MG63 (cell line): ENCODE results near the gene C6orf141. TPM values are rescaled to one million over a fixed set of nuclear protein-coding genes. Genes with fewer than 3 reads are reported as not detected.

Experiments
- DNase-seq: peaks from one replicate; pipeline ENCODE4 v3.0.0-alpha.2; 2020
- H3K27me3 ChIP-seq: fragments of 250-450 bp; sonication (Bioruptor Pico); 2 replicates; pipeline ENCODE4 v1.5.1; 2020; ENCODE audit warnings: mild to moderate bottlenecking, moderate library complexity
- H3K36me3 ChIP-seq: fragments of 250-450 bp; sonication (Bioruptor Pico); 2 replicates; pipeline ENCODE4 v1.5.1; 2020; ENCODE audit warnings: mild to moderate bottlenecking, moderate library complexity
- H3K4me3 ChIP-seq: fragments of 250-450 bp; sonication (Bioruptor Pico); 2 replicates; pipeline ENCODE4 v1.5.1; 2020; ENCODE audit warnings: mild to moderate bottlenecking, moderate library complexity
- H3K9me3 ChIP-seq: fragments of 250-450 bp; sonication (Bioruptor Pico); 2 replicates; pipeline ENCODE4 v1.5.1; 2020; ENCODE audit warnings: mild to moderate bottlenecking, moderate library complexity
- total RNA-seq: library from RNA; depleted of rRNA; stranded (reverse); fragments of >200 nt; shearing (Covaris generic); gene quantifications from 2 replicates; pipeline ENCODE4 v1.2.3, GENCODE V29; 2014; ENCODE audit warnings: low replicate concordance; rRNA removed

Gene C6orf141
- 0.63 and 1.1 TPM in 2 replicates for total RNA-seq

DNA sequence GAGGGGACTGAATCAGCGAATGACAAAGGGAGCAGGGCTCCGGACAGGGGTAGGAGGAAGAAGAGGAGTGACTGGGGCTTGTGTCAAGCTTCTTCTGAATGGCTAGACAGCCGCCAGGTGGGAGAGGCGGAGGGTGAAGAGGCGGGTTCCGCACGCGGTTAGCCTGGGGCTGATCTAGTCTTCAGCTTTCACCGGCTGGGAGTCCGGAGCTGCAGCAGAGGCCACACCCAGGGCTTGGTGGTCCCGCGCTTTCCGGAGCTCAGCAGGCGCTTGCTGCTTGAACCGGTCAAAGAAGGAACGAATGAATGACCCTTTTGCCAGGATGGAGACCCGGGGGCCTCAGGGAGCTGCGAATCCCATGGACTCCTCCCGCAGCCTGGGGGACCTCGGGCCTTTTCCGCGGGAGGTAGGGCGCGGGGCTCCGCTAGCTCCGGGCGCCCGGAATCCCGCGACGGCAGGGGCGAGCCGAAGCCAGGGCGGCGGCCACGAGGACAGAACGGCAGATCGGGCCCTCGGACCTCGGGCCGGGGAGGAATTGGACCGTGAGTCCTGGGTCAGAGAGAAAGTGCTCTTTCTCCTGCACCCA, at the start of gene C6orf141:
Gene C6orf141, plus strand, starts transcription at position 177 of the 586 bp plus-strand sequence. Its CDS starts 125 bp downstream, at position 302.
- peak; percentile 68 for DNase-seq
- peak within 1 kb of the TSS; percentile 40 for H3K4me3 ChIP-seq
- H3K27me3 ChIP-seq = no peaks in the 10 kb centered on the region
- H3K36me3 ChIP-seq = no peaks in the 10 kb centered on the region
- no peaks in the 10 kb centered on the region for H3K9me3 ChIP-seq

DNA sequence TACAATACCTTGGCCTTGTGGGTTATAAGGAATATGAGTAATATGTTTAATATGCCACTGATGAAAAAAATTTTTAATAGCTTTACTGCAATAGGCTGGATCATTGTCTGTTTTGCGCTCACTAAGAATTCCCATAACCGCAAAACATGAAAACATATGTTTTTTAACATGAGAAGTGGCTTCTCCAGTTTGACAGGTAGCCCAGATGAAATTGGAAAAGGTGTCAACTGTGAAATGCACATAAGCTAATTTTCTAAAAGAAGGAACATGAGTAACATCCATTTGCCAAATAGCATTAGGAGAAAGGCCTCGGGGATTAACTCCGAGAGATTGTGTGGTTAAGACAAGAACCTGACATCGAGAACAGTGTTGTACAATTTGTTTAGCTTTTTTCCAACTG, 45.8 kb upstream of the C6orf141 start:
- DNase-seq = no peak
- peaks cover 3% of the 10 kb centered on the region for H3K36me3 ChIP-seq
- H3K9me3 ChIP-seq = peaks cover 2% of the 10 kb centered on the region; the same call in 1 of the 2 replicates
- H3K4me3 ChIP-seq = no peak overlapping the region
- no peaks in the 10 kb centered on the region for H3K27me3 ChIP-seq

DNA sequence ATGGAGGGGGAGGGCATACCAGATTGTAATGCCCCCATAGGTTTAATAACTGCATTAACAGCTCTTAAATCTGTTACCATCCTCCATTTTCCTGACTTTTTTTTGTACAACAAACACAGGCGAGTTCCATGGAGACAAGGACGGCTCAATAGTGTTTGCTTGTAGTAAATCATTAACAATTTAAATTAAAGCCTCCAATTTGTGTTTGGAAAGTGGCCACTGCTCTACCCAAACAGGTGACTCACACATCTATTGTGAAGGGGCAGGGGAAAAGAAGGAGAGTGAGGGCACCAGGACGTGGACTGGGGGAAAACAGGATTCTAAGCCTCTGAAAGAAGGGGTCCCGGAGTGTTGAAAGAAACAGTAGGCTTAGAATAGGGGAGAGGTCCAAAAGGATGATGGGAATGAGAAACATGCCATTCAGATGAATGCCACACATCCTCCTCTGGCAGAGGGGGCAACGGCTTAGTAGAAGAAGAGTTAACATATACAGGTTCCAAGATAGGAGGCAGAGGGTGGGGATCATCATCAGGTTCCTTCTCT, 43.8 kb upstream of the C6orf141 start:
- Histone ChIP-seq H3K4me3 (no peak overlapping the region), H3K9me3 (peaks cover 2% of the 10 kb centered on the region; the same call in 1 of the 2 replicates), H3K36me3 (peaks cover 3% of the 10 kb centered on the region), H3K27me3 (no peaks in the 10 kb centered on the region)
- DNase-seq = no peak

DNA sequence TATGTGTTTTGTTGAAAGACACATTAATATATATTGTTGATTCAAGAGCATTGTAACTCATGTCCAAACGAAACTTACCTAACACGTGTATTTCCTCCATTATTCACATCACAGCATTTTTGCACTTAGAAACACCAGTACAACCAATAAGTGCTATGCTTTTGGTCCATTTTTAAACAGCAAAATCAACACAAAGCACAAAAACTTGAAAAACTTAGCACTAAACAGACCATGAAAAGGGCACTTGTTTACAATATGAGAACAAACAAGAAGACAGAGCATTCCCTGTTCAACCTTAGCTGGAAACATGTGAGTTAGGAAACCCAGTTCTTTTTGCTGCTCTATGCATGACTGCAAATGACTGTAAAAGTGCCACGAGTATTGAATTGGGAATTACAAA, 41.1 kb upstream of the C6orf141 start:
- H3K9me3 ChIP-seq = peaks cover 2% of the 10 kb centered on the region; the same call in 1 of the 2 replicates
- no peaks in the 10 kb centered on the region for H3K27me3 ChIP-seq
- no peak for DNase-seq
- no peak overlapping the region for H3K4me3 ChIP-seq
- no peaks in the 10 kb centered on the region; the same call in 1 of the 2 replicates for H3K36me3 ChIP-seq

DNA sequence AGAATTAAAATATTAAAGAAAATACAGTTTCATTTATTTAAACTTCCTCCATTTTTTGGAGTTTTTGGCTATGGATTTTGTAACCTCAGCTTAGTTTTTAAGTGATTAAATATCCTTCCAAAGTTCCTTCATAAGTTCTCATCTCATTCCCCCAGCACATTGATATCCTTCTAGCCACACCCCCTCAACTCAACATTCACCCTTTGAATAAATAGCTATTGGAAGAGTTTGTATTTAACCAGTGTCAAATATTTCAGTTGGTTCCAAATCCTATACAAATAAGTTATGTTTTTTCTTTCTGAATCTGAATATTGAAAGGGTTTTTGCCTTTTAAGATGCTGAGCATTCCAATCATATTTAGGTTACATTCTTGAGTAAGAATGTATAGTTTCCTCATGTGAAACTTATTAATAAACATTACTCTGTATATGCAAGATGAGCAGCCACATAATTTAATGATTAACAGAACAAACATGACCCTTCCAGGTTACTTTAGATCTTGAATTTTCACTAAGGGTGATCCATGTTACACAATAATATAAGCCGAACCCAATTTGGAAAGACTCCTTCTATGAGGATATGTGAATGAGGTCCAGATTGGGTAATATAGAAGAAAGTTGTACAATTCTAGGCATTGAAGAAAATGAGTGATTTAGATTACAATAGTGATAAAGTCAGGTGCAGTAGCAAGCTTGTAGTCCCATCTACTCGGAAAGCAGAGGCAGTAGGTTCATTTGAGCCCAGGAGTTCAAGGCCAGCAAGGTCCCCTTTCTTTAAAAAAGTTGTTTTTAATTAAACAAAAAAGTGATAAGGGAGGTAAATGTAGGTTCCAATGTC, 37.1 kb upstream of the C6orf141 start:
- Histone ChIP-seq H3K36me3 (0 out of 2 replicates have a peak, but pooled peaks cover 3% of the 10 kb centered on the region), H3K27me3 (no peaks in the 10 kb centered on the region), H3K9me3 (no peaks in the 10 kb centered on the region), H3K4me3 (no peak overlapping the region)
- DNase-seq = no peak

GRCh38 chr6:49514571-49515484, 35.6 kb upstream of the C6orf141 start:
- Histone ChIP-seq H3K4me3 (no peak overlapping the region), H3K9me3 (no peaks in the 10 kb centered on the region), H3K36me3 (0 out of 2 replicates have a peak, but pooled peaks cover 3% of the 10 kb centered on the region), H3K27me3 (no peaks in the 10 kb centered on the region)
- DNase-seq = no peak

DNA sequence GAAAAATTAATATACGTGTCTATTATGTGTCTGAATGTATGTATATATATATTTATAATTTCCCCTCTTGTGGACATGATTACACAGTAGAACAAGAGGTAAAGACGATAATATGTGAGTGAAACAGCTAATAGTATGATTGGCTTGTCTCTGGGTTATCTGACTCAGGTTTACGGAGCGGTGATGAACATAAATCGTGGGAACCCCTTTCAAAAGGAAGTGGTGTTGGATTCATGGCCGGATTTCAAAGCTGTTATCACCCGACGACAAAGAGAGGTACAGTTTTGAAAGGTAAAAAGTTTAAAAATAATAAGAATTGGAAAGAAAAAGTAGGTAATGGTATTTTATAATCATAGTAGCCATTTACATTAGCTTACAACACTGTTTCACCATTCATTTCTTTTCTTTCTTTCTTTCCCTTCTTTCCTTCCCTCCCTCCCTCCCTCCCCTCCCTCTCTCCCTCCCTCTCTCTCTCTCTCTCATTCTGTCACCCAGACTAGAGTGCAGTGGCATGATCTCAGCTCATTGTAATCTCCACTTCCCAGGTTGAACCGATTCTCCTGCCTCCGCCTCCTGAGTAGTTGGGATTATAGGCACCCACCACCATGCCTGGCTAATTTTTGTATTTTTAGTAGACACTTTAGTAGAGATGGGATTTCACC, 34.9 kb upstream of the C6orf141 start:
- H3K27me3 ChIP-seq = no peaks in the 10 kb centered on the region
- no peak overlapping the region for H3K4me3 ChIP-seq
- 0 out of 2 replicates have a peak, but pooled peaks cover 3% of the 10 kb centered on the region for H3K36me3 ChIP-seq
- no peaks in the 10 kb centered on the region for H3K9me3 ChIP-seq
- no peak for DNase-seq

DNA sequence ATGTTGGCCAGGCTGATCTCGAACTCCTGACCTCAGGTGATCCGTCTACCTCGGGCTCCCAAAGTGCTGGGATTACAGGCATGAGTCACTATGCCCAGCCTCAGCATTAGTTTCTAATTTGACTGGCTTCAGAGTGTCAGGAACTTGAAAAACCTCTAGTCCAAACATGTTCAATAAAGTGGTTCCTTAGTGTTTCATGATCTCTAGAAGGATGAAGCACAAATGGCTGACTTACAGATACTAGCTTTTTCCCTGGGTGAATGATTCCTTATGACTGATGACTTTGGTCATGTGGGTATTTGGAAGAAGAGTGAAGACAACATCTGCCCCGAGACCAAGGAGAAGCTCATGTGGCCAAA, 34.3 kb upstream of the C6orf141 start:
- H3K4me3 ChIP-seq = no peak overlapping the region

GRCh38 chr6:49517919-49518318, 32.5 kb upstream of the C6orf141 start:
- Histone ChIP-seq H3K4me3 (no peak overlapping the region), H3K36me3 (0 out of 2 replicates have a peak, but pooled peaks cover 3% of the 10 kb centered on the region), H3K9me3 (no peaks in the 10 kb centered on the region), H3K27me3 (no peaks in the 10 kb centered on the region)
- no peak for DNase-seq

More for the DNA sequence above, 34.3 kb upstream of the C6orf141 start:
- H3K9me3 ChIP-seq = no peaks in the 10 kb centered on the region
- DNase-seq = no peak
- H3K27me3 ChIP-seq = no peaks in the 10 kb centered on the region
- 0 out of 2 replicates have a peak, but pooled peaks cover 3% of the 10 kb centered on the region for H3K36me3 ChIP-seq

DNA sequence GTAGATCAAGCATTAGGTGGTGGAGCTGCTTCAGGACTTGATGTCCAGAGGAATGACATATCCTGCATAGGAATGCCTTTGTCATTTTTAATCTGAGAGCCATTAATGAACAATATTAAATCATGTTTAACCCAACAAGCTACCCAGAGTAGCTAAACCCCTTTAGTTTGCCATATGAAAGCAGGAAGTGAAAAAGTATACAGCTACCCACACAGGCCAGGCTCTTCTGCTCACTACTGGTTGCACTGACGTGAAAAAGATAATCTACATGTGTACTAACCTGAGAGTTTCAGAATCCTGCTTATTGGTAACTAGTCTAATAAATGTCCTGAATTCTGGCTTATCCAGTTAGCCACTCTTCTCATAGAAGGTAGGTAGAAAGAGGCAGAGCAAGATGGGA, 30.8 kb upstream of the C6orf141 start:
- Histone ChIP-seq H3K4me3 (no peak overlapping the region), H3K9me3 (no peaks in the 10 kb centered on the region), H3K36me3 (0 out of 2 replicates have a peak, but pooled peaks cover 3% of the 10 kb centered on the region), H3K27me3 (no peaks in the 10 kb centered on the region)
- no peak for DNase-seq

- Histone ChIP-seq H3K27me3 (no peaks in the 10 kb centered on the region), H3K4me3 (no peak overlapping the region), H3K9me3 (no peaks in the 10 kb centered on the region), H3K36me3 (no peaks in the 10 kb centered on the region)
- no peak for DNase-seq
Observed at GRCh38 chr6:49522710-49523593, 27.5 kb upstream of the C6orf141 start.

- Histone ChIP-seq H3K9me3 (no peaks in the 10 kb centered on the region), H3K36me3 (no peaks in the 10 kb centered on the region), H3K4me3 (no peak overlapping the region), H3K27me3 (no peaks in the 10 kb centered on the region)
- no peak for DNase-seq
Observed at GRCh38 chr6:49523901-49524300, 26.6 kb upstream of the C6orf141 start.

DNA sequence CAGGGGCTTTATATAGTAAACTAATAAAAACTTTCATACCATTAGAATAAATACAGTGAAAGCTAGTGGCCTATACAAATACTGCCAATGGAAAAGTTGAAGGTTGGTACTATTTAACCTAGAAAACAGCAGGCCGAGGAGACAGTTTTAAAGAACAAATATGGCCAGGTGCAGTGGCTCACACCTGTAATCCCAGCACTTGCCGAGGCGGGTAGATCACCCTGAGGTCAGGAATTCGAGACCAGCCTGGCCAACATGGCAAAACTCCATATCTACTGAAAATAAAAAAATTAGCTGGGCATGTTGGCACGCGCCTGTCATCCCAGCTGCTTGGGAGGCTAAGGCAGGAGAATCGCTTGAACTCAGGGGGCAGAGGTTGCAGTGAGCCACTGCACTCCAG, 25.9 kb upstream of the C6orf141 start:
- no peak overlapping the region for H3K4me3 ChIP-seq
- no peak for DNase-seq
- H3K9me3 ChIP-seq = no peaks in the 10 kb centered on the region
- H3K27me3 ChIP-seq = no peaks in the 10 kb centered on the region
- no peaks in the 10 kb centered on the region for H3K36me3 ChIP-seq

DNA sequence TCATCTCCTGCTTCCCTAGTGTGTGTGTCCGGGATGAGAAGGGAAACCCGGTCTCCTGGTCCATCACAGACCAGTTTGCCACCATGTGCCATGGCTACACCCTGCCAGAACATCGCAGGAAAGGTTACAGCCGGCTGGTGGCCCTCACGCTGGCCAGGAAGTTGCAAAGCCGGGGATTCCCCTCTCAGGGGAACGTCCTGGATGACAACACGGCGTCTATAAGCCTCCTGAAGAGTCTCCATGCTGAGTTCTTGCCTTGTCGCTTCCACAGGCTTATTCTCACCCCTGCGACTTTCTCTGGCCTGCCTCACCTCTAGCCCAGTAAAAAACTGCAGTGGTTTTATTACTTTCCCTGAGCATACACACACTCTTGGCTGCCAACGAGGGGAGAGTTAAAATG, 23.9 kb upstream of the C6orf141 start:
- Histone ChIP-seq H3K36me3 (no peaks in the 10 kb centered on the region), H3K27me3 (no peaks in the 10 kb centered on the region), H3K9me3 (no peaks in the 10 kb centered on the region), H3K4me3 (no peak overlapping the region)
- no peak for DNase-seq

GRCh38 chr6:49527320-49527719, 23.1 kb upstream of the C6orf141 start:
- no peak for DNase-seq
- Histone ChIP-seq H3K9me3 (no peaks in the 10 kb centered on the region), H3K36me3 (no peaks in the 10 kb centered on the region), H3K4me3 (no peak overlapping the region), H3K27me3 (no peaks in the 10 kb centered on the region)
